Stimulated activated naive CD8-positive, alpha-beta T cell treated with anti-CD3 and anti-CD28 coated beads, Interleukin-15, Interleukin-2, amounts not matched to agents 100 U/mL and 50 U/mL, for 24 hours (primary cell): ENCODE data around the gene NBR1.
"Not testable (repeated sequence)": the region's sequence is repeated elsewhere in the genome, so short reads cannot be mapped to it uniquely, and the experiment has no call there.

Source experiments
- ATAC-seq: fragments of 150-1000 bp; cut with Tn5 transposase; one replicate; pipeline ENCODE4 v1.10.0; 2021
- DNase-seq: peaks from one replicate; pipeline ENCODE4 v3.0.0; 2021

Gene NBR1, protein sequence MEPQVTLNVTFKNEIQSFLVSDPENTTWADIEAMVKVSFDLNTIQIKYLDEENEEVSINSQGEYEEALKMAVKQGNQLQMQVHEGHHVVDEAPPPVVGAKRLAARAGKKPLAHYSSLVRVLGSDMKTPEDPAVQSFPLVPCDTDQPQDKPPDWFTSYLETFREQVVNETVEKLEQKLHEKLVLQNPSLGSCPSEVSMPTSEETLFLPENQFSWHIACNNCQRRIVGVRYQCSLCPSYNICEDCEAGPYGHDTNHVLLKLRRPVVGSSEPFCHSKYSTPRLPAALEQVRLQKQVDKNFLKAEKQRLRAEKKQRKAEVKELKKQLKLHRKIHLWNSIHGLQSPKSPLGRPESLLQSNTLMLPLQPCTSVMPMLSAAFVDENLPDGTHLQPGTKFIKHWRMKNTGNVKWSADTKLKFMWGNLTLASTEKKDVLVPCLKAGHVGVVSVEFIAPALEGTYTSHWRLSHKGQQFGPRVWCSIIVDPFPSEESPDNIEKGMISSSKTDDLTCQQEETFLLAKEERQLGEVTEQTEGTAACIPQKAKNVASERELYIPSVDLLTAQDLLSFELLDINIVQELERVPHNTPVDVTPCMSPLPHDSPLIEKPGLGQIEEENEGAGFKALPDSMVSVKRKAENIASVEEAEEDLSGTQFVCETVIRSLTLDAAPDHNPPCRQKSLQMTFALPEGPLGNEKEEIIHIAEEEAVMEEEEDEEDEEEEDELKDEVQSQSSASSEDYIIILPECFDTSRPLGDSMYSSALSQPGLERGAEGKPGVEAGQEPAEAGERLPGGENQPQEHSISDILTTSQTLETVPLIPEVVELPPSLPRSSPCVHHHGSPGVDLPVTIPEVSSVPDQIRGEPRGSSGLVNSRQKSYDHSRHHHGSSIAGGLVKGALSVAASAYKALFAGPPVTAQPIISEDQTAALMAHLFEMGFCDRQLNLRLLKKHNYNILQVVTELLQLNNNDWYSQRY

DNA sequence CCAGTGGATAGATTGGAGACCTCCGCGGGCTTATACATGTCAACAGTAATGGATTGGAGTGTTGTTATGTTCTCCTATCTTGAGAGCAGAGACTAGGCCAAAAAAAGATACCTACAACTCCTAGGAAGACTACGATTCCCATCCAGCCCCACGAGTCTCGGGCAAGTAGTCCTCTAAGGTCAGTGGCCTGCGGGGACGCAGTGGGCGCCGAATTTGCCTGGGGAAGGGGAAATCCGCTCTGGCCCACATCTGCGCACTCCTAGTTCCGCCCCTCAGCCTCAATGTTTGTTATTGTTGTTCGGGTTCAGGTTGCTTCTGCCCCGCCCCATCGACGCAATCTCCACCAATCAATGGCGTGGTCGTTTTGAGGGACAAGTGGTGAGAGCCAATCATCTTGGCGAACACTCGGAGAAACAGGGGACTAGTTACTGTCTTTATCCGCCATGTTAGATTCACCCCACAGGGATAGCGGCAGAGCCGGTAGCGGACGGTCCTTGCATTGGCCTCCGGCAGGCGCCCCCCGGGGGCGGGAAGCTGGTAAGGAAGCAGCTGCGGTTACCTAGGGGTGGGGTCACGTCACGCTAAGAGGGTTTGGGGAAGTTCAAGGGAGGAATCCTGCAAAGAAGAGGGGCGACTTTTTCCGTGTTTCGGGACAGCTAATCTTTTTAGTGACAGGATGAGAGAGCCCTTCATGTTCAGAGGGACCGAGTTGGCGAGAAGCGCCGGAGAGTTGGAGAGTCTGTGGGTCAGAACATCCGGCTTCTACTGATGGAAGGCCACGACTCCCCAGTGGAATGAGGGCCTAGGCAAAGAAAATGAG lies at the start of gene NBR1:
NBR1 (plus strand) TSS at position 449 of the 820 bp plus-strand sequence. CDS start 4,586 bp downstream, outside the sequence.
- peak; percentile 91 for DNase-seq
- ATAC-seq: peak; percentile 88

DNA sequence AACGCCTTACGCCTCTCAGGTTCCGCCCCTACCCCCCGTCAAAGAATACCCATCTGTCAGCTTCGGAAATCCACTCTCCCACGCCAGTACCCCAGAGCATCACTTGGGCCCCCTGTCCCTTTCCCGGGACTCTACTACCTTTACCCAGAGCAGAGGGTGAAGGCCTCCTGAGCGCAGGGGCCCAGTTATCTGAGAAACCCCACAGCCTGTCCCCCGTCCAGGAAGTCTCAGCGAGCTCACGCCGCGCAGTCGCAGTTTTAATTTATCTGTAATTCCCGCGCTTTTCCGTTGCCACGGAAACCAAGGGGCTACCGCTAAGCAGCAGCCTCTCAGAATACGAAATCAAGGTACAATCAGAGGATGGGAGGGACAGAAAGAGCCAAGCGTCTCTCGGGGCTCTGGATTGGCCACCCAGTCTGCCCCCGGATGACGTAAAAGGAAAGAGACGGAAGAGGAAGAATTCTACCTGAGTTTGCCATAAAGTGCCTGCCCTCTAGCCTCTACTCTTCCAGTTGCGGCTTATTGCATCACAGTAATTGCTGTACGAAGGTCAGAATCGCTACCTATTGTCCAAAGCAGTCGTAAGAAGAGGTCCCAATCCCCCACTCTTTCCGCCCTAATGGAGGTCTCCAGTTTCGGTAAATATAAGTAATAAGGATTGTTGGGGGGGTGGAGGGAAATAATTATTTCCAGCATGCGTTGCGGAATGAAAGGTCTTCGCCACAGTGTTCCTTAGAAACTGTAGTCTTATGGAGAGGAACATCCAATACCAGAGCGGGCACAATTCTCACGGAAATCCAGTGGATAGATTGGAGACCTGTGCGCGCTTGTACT lies 45.7 kb upstream of the NBR1 start, which contains the start of gene BRCA1:
BRCA1 (minus strand) TSS at position 232 of the 834 bp plus-strand sequence. CDS start 1,268 bp downstream, outside the sequence.
- ATAC-seq (peak; percentile 100), DNase-seq (peak; percentile 94)

DNA sequence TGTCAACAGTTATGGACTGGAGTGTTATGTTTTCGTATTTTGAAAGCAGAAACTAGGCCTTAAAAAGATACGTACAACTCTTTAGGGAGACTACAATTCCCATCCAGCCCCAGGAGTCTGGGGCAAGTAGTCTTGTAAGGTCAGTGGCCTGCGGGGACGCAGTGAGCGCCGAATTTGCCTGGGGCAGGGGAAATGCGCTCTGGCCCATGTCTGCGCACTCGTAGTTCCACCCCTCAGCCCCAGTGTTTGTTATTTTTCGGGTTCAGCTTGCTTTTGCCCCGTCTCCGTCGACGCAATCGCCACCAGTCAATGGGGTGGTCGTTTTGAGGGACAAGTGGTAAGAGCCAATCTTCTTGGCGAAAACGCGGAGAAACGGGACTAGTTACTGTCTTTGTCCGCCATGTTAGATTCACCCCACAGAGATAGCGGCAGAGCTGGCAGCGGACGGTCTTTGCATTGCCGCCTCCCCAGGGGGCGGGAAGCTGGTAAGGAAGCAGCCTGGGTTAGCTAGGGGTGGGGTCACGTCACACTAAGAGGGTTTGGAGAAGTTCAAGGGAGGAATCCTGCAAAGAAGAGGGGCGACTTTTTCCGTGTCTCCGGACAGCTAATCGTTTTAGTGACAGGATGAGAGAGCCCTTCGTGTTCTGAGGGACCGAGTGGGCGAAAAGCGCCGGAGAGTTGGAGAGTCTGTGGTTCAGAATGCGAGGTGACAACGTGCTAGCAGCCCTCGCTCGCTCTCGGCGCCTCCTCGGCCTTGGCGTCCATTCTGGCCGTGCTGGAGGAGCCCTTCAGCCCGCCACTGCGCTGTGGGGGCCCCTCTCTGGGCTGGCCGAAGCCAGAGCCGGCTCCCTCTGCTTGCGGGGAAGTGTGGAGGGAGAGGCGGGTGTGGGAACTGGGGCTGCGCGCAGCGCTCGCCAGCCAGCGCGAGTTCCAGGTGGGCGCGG lies 44.8 kb upstream of the NBR1 start:
- ATAC-seq (no peak), DNase-seq (peak; percentile 10)

DNA sequence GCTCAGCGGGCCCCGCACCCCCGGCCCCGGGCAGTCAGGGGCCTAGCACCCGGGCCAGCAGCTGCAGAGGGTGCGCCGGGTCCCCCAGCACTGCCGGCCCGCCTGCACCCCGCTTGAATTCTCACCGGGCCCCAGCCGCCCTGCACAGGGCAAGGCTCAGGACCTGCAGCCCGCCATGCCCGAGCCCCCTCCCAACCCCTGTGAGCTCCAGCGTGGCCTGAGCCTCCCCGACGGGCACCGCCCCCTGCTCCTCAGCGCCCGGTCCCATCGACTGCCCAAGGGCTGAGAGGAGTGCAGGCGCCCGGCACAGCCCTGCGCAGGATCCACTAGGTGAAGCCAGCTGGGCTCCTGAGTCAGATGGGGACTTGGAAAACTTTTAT lies 44.1 kb upstream of the NBR1 start:
- DNase-seq (no peak), ATAC-seq (no peak)

DNA sequence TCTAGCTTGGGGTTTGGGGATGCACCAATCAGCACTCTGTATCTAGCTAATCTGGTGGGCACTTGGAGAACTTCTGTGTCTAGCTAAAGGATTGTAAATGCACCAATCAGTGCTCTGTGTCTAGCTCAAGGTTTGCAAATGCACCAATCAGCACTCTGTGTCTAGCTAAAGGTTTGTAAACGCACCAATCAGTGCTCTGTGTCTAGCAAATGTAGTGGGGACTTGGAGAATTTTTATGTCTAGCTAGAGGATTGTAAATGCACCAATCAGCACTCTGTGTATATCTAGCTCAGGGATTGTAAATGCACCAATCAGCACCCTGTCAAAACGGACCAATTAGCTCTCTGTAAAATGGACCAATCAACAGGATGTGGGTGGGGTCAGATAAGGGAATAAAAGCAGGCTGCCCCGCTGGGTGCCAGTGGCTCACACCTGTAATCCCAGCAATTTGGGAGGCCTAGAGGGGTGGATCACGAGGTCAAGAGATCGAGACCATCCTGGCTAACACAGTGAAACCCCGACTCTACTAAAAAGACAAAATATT lies 43.6 kb upstream of the NBR1 start:
- not testable (repeated sequence) for ATAC-seq, DNase-seq

DNA sequence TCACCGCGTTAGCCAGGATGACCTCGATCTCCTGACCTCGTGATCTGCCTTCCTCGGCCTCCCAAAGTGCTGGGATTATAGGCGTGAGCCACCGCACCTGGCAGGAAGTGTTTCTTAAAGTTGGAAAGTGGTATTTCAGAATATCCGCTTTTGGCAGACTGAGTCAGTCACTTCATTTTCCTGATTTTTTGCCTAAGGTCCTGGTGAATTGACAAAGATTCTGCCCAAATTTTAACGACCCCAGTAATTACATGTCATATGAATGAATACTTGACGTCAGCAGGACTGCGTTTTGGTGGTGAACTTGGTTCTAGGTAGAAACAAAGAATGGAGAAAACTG lies 41.4 kb upstream of the NBR1 start:
- ATAC-seq: no peak
- no peak for DNase-seq

DNA sequence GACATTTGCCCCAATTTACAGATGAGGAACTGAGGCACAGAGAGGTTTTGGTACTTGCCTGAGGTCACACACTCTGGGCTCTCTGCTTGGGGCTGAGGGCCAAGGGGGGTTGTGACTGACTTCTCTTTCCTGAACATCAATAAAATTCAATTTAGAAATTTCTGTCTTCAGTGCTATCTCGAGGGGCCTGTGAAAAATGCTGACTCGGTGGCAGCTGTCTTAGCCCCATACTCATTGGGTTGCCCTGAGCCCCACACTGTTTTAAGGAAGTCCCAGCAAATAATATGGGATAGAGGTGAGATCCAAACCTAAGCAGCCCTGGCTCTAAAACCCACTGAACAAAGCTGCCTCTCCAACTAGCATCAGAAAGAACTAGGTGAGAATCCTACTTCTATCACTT lies 38.9 kb upstream of the NBR1 start:
- ATAC-seq (no peak), DNase-seq (no peak)

DNA sequence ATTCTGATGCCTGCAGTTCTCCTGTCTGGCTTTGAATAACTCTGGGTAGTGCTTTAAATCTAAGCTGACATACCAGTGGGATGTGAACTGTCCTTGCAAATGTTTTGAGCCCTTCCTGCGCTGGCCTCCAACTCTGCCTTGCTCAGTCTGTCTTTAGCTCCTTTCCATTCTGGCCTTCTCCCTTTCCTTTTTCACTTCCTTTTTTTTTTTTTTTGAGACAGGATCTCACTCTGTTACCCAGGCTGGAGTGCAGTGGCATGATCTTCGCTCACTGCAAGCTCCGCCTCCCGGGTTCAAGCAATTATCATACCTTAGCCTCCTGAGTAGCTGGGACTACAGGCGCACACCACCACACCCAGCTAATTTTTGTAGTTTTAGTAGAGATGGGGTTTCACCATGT lies 37.6 kb upstream of the NBR1 start:
- DNase-seq, ATAC-seq: not testable (repeated sequence)

DNA sequence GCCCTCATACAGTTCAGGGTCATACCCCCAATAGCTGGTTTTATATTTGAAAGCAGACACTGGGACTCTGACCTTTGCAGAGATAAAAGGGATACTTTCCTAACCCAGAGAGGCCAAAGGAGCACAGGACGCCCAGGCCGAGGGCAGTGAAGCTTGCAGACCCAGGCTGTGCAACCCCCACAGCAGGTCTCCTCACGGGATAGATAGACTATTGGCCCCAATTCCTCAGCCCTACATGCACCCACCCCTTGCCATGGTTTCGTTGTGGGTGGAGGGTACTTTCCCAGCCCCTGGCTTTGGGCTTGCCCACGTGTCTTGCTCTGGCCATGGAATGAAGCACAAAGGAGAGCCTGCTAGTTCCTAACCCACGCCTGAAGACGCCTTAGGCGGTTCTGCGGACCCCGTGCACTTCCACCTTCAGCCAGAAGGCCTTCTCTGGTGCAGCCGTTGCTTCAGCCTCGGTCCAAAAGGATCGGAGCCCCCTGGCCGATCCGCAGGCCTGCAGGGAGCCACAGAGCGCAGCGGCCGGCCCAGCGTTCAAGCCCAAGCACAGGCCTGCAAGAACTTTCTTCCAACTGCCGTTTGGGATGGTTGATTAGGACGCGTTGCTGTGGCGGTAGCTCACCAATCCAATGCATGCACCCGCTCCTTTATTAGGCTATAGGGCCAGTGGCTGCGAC lies 36.1 kb upstream of the NBR1 start:
- no peak for ATAC-seq
- DNase-seq: no peak

DNA sequence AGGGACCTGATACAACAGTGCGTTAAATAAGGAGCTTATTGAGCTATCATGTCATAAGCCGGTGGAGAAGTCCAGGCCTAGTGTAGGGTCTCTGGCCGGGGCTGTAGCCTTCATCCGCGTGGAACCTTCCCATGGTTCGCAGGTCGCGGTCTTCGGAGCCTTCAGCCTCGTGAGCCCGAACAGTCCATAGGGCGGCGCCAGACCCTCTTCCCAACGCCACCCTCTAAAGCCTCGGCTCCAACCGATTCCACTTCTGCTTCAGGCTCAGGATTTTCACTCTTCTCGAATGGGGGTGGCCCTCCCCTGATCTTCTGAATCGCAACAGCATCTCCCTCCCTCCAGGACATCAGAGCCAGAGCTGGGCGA lies 35.6 kb upstream of the NBR1 start:
- ATAC-seq: no peak
- DNase-seq: no peak

DNA sequence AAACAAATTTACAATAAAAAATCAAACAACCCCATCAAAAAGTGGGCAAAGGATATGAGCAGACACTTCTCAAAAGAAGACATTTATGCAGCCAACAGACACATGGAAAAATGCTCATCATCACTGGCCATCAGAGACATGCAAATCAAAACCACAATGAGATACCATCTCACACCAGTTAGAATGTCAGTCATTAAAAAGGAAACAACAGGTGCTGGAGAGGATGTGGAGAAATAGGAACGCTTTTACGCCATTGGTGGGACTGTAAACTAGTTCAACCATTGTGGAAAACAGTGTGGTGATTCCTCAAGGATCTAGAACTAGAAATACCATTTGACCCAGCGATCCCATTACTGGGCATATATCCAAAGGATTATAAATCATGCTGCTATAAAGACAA lies 34.4 kb upstream of the NBR1 start:
- ATAC-seq, DNase-seq: not testable (repeated sequence)

DNA sequence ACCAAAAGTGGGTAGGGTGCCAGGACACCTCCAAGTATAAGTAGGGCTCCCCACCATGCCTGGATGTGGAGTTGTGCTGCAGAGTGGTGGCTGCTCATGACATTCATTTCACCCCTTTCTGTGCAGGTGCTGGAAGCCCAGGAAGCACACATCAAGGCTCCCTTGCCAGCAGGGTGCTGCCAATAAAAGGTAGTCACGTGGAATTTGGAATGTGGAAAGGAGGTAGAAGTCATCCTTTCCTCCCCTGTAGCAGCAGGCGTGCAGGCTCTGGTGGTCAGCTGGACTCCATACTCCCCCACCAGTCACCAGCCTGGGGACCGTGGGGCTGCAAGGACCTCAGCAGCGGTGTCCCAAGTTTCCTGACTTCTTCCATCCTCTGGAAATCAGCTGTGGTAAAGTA lies 32.5 kb upstream of the NBR1 start:
- not testable (repeated sequence) for ATAC-seq, DNase-seq

DNA sequence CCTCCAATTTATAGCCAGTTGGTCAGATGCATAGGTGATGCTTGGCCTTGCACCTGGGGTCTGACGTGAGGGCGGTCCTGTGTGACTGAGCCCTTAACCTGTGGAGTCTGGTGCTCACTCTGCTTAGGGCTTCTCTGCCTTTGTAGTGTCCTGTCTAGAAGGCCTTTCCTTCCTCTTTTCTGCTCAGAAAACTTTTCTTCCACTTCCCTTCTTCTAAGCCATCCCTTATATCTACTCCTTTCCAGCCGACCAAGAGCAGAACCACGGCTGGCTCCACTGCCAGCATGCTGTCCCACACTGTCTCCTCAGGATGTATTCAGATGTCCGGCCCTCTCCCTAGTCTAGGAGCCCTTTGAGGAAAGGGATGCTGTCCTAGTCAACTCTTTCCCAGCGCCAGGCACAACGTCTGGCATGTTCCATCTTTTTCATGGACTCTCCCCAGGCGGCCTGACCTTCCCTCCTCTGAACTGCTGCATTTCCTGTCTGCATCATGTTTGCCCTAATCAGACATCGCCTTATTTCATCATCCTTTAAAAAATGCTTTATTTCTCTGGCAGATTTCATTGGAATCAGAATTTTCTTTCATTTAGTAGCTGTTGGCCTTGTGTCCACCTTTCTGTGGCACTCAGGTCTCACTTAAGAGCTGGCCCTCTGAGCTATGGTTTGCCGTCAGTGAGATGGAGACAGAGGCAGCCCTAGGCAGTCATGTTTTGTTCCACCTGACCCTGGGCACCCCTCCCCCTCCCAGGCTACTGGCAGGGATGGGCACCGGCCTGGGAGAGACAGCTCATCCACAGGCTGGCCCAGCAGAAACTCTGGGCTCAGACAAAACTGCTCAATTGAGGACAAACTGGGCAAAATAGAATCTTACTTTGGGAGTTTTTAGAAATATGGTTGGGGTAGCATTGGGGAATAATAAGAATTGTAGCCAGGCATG lies 30.4 kb upstream of the NBR1 start:
- DNase-seq (no peak), ATAC-seq (no peak)

DNA sequence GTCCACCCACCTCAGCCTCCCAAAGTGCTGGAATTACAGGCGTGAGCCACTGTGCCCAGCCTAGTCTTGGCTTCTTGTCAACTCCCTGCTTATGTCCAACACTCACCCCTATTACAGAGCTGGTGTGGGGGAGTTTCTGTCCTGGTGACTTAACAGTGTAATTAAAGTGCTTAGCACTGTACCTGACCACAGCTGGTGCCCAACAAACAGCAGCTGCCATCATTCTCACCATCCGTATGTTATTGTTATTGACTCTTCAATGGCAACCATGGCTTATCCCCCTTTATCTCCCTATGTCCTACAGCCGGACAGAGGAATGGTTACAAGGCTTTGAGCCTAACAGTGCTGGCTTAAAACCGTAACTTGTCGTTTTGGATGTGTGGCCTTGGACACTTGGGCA lies 28.9 kb upstream of the NBR1 start:
- no peak for ATAC-seq
- DNase-seq: no peak

DNA sequence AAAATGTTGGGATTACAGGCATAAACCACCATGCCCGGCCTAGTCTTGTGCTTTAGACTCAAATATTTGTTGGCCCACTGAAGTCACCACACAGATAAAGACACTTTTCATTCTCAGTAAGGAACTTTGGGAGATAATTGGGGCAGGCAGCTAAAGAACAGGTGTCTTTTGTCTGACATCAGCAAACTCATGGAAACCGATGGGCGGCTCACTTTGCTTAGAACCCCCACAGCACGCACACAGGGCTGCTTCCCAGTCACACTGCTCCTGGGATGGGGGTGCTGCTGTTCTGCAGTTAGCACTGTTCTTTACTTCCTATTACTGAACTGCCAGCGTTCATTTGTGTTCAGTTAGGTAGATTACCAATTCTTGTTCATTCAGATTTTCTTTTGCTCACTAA lies 27.8 kb upstream of the NBR1 start:
- DNase-seq: no peak
- no peak for ATAC-seq

DNA sequence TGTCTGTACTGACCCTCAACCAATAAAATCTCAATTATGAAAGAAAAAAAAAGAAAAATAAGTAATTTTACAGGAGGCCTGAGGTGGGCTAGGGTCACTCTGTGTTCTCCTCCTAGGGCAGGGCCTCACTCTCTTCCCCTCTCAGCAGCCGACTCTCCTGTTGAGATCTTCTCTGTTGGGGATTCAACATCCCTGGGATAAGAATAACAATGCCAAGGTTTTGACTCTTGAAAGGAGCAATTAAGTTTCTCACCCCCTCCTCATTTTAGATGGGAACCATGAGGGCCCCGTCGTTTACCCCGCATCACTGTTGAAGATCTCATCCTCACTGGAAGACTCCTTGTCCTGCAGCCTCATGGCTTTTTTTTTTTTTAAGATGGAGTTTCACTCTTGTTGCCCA lies 24.4 kb upstream of the NBR1 start:
- ATAC-seq (no peak), DNase-seq (no peak)

DNA sequence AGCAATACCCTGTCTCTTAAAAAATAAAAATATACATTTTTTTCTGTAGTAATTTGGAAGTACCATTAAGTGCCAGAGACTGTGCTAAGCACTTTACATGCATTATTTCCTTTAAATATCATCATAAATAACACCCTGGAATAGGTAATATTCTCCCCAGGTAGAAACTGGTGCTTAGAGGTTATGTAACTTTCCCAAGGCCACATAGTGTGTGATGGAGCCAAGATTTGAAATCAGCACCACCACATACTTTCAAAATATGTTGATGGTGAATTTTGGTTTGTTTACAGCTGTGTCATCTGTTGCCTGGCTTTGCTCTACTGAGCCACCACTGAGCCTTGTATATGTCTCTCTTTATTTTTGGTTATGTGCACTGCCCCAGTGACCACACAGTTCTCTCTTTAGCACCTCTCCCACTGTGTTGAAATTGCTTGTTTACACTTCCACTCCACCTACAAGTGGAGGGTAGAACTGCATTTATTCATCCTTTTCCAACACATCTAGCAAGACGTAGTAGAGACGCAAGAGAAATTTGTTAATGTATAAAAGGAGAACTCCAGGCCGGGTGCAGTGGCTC lies 19.0 kb upstream of the NBR1 start:
- ATAC-seq (no peak), DNase-seq (no peak)
